Stimulated activated CD4-positive, alpha-beta T cell treated with anti-CD3 and anti-CD28 coated beads, Interleukin-1b, Interleukin-23, amount 100 ng/mL, for 1 hour (primary cell): ENCODE results near the gene DCST1.
A peak's percentile ranks its signal among the peaks of the same experiment; 100 is the strongest.
"Not testable (repeated sequence)": the region's sequence is repeated elsewhere in the genome, so short reads cannot be mapped to it uniquely, and the experiment has no call there.

Experiments used
- DNase-seq, 2 donors: peaks; one replicate each; pipeline ENCODE4 v3.0.0-alpha.2; 2020; ENCODE audit warnings: low read depth in 2 of 2

The DCST1 gene

GRCh38 chr1:155033524-155033923, at the start of gene DCST1, which contains the start of gene DCST2:
DCST1 (plus strand) TSS chr1:155033824; CDS start chr1:155034037, 213 bp downstream.
DCST2 (minus strand) TSS chr1:155033781; CDS start chr1:155033701, 80 bp downstream.
- DNase-seq, result no peak

- not testable (repeated sequence) for DNase-seq
Measured at GRCh38 chr1:154986736-154987135, 46.9 kb upstream of the DCST1 start.

DNA sequence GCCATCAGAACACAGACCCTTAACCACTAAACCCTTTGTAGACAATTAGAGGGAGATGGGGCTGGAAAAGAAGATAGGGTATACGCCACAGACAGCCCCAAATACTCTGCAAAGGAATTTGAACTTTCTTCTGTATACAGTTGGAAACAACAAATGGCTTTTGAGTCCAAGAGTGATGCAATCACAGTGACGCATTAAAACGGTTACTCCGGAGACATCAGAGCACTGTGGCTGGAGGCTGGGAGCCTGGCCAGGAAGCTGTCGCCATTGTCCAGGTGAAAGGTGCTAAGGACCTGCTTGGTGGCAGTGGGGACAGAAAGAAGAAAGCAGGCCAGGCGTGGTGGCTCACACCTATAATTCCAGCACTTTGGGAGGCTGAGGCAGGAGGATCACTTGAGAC, 46.3 kb upstream of the DCST1 start:
- DNase-seq, result no peak

DNA sequence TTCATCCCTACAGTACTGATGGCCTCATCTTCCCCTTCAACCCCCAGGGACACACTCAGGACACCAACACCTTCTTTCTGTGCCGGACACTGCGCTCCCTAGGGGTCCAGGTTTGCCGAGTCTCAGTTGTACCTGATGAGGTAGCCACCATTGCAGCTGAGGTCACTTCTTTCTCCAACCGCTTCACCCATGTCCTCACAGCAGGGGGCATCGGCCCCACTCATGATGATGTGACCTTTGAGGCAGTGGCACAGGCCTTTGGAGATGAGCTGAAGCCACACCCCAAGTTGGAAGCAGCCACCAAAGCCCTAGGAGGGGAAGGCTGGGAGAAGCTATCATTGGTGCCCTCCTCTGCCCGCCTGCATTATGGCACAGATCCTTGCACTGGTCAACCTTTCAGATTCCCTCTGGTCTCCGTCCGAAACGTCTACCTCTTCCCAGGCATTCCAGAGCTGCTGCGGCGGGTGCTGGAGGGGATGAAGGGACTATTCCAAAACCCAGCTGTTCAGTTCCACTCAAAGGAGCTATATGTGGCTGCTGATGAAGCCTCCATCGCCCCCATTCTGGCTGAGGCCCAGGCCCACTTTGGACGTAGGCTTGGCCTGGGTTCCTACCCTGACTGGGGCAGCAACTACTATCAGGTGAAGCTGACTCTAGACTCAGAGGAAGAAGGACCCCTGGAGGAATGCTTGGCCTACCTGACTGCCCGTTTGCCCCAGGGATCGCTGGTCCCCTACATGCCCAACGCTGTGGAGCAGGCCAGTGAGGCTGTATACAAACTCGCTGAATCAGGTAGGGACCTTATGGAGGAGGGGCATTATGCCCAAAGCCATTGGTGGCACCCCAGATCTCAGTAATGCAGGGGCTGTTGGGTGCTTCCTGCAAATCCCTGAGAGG, 45.3 kb upstream of the DCST1 start:
- no peak for DNase-seq

GRCh38 chr1:154989195-154989860, 44.3 kb upstream of the DCST1 start:
- no peak for DNase-seq

DNA sequence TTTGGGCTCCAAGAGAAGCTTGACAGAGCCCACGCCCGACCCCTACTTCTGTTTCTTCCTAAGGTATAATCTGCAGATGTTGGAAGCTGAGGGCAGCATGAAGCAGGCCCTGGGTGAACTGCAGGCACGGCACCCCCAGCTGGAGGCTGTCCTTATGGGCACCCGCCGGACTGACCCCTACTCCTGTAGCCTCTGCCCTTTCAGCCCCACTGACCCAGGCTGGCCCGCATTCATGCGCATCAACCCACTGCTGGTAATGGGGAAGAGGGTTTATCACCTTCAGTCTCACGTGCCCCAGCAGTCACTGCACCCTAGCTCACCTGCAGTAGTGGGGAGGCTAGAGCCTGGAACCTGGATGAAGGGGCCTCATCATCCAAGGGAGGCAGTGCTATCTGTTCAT, 43.3 kb upstream of the DCST1 start:
- no peak for DNase-seq

DNA sequence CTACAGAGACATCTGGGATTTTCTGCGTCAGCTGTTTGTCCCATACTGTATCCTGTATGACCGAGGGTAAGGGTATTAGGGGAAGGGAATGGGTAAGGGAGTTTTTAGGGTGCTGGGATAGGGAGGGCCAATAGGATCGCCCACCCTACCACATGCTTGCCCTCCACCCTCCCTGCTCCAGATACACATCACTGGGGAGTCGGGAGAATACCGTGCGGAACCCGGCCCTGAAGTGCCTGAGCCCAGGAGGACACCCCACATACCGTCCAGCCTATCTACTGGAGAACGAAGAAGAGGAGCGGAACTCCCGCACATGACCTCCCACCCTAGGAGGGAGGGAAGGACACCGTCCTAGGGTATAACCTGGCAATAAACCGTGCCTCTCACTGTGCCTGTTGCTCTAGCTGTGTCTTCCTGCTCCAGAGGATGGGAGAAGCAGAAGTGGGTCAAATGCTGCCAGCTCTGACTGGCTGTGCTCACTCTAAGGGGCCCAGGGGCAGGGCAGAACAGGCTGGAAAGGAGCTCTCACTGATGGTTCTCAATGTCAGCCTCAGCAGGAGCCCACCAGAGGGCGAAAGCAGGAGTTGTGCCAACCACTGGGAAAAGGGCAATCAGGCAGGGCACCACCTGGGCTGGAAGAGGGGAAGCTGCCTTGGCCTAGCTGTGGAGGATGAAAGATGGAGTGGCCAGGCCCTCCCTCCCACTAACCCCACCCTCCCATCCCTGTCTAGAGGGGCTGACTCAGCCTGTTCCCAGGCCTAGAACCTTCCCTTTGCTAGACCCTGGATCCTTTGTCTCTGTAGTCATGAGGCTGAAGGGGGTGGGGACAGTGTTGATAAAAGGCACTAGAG, 40.7 kb upstream of the DCST1 start:
- no peak for DNase-seq

DNA sequence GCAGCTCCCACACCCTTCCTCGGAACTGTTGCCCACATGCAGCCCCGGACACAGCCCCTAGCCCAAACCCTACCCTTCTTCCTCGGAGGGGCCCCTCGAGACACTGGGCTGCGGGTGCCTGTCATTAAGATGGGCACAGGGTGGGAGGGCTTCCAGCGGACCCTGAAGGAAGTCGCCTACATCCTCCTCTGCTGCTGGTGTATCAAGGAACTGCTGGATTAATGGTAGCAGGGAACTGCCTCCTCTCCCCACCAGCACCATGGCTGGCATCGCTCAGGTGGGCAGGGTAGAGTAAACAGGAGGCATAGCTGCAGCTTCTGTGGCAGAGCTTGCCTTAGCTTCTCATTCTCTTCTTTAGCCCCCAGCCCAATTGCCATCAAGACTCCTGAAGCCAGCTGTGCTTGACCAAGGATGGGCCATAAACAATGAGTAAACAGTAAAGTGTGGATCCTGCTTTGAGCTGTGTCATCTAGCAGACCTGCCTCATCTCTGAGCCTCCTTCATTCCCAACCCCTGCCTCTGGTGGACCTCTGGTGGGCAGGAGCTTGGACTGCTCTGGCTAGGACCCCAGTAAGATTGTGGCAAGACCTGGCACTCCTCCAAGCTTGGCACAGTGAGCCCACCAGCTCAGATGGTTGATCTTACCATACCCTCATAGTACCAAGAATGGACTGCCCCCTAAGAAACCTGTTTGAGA, 39.9 kb upstream of the DCST1 start, which contains the start of gene LENEP:
TSS of gene LENEP (plus strand) at position 15 of the 697 bp plus-strand sequence. CDS start at position 37, 22 bp downstream.
- no peak for DNase-seq

DNA sequence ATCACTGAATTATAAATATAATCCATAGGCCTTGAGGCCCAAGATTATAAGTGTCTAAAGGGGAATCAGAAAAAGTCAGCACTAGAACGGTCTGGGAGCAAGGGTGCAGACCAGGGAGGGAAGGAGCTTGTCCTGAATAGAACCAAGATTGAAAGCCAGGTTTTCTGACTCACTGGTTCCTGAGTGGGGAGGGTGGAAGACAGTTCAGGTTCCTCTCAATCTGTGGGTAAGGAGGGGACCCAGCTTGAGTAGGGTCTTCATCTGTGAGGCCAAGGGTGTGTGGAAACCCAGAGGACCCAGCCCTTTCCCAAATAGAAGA, 39.4 kb upstream of the DCST1 start:
- DNase-seq, result no peak

DNA sequence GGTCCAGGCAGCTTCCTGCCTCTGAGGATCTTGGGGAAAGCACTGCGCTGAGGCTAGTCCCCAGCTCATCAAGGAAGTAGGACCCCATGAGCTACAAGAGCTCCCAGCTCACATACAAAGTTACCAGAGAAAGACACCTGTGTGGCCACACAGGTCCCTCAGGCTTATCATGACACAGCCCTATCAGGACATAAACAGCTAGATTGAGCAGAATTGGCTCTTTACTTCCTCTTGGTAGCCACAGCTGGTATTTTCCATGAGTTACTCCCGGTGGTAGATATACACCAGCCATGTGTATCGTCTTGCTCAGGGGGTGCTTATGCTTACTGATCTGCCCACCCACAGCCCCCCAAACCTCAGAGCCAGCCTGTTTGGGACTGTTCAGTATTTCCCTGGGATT, 39.0 kb upstream of the DCST1 start:
- no peak for DNase-seq

- DNase-seq, result not testable (repeated sequence)
Measured at GRCh38 chr1:154995301-154995983, 38.2 kb upstream of the DCST1 start.

- DNase-seq, result no peak
Measured at GRCh38 chr1:154996966-154997701, 36.5 kb upstream of the DCST1 start.

DNA sequence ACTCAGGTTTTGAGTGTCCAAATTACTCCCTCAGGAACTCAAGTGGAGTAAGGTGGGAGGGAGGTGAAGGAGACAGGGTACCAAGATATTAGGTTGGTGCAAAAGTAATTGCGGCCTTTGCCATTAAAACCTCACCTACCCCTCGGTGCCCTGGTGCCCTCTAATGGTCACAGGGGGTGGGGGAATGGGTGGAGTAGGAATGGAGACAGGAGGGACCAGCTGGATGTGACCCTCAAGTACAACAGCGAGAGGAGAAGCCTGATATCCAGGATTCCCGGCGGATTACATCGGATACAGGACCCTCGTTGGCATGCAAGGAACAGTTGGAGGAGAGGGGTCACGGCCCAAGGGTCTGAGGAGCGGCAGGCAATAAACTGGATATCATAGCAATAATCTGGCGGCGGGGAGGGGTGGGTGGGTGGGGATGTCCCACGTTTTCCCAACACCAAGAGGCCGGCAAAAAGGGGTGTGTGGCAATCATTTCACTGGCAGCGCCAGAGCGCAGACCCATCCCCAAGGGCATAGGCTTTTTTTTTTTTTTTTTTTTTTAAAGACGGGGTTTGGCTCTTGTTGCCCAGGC, 35.3 kb upstream of the DCST1 start:
- no peak for DNase-seq

- DNase-seq, result peak in 1 of 2 donors; percentile 58
Measured at GRCh38 chr1:154998818-154999570, 34.6 kb upstream of the DCST1 start.

- peak in 1 of 2 donors; percentile 56 for DNase-seq
Measured at GRCh38 chr1:154999571-155000410, 33.8 kb upstream of the DCST1 start.

DNA sequence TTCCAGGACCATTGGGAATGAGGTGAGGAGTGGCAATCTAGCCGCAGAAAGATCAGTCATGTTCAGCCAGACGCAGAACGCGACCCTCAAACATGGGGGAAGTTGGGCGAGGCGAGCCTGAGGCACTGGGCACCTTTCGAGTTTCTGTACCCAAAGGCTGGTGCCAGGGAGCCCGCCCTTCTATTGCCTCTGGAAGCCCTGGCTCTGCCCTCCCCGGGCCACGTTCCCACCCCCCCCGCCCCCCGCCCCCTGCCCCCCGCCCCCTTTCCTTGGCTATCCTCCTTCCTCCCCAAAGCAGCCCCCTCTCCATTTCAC, 33.3 kb upstream of the DCST1 start:
- no peak for DNase-seq

DNA sequence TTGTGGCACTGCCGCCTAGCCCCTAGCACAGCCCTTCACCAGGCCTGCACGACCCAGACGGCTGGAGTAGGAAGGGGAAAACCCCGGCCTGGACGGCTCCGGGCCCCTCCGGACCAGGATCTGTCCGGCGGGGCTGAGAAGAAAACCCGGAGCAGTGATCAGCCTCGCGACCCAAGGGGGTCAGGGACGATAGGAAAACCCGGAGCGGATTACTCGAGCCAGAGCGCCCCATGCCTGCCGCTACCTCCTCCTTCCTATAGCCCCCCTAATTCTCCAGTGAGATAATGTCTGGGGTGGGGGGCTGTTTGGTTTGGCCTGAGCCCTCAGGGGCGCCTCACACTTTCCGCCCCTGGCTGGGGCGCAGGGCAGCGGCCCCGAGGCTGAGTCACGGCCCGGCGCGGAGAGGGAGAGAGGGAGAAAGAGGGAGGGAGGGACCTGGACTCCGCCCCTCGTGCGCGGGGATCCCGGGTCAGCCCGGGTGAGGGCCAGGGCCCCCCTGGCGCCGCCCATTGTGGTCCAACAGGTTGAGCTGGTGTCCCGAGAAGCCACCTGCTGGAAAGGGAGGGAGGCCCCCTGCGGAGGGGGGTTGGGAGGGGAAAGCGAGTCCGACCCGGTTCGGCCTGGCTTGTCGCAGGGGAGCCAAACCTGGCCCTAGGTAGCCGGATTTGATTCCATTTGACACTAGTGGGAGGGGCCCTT, 32.7 kb upstream of the DCST1 start:
- peak; percentile 54 to 58 for DNase-seq

- DNase-seq, result no peak
Measured at GRCh38 chr1:155001425-155001674, 32.3 kb upstream of the DCST1 start.
